Body of pancreas (tissue), 4 donors: ENCODE measurements around the gene PIK3CD. TPM values are rescaled to one million over a fixed set of nuclear protein-coding genes. Genes with fewer than 3 reads are reported as not detected.

ENCODE experiments used
- ATAC-seq: fragments of 150-250 bp; one replicate; pipeline ENCODE4 v1.9.1; 2016
- DNase-seq, 4 donors: peaks; one replicate each; pipeline ENCODE4 v3.0.0-alpha.2; 2019
- H3K27ac ChIP-seq, 4 donors: fragments of 200-600 bp; sonication (generic); 1 replicate in 3 of 4; 2 replicates in 1 of 4; pipeline versions ENCODE4 v1.5.1 to v1.6.1; 2016 to 2019; ENCODE audit warnings: mild to moderate bottlenecking in 1 of 4, mixed read lengths in 1 of 4, moderate library complexity in 1 of 4
- H3K27me3 ChIP-seq, 2 donors: fragments of 200-600 bp; sonication (generic); one replicate each; pipeline ENCODE4 v1.6.0; 2016; ENCODE audit warnings: mild to moderate bottlenecking in 1 of 2
- H3K36me3 ChIP-seq, 2 donors: fragments of 200-600 bp; sonication (generic); replicated peaks in 1 of 2; 2 replicates each; pipeline ENCODE4 v1.5.1; 2016; ENCODE audit warnings: low read depth in 2 of 2; ENCODE audit not compliant: insufficient read depth in 1 of 2
- H3K4me1 ChIP-seq: fragments of 200-600 bp; sonication (generic); one replicate; pipeline ENCODE4 v1.6.0; 2016
- H3K4me3 ChIP-seq, 2 donors: fragments of 200-600 bp; sonication (generic); 1 replicate in 1 of 2; 2 replicates in 1 of 2; pipeline ENCODE4 v1.5.1; 2016 to 2019
- H3K9me3 ChIP-seq, 3 donors: fragments of 200-600 bp; sonication (generic); 1 replicate in 2 of 3; 2 replicates in 1 of 3; pipeline ENCODE4 v1.5.1; 2016
- POLR2A ChIP-seq, 3 donors: fragments of 450-650 bp; IDR thresholded peaks; one replicate each; pipeline ENCODE4 v1.6.1; 2016; ENCODE audit warnings: antibody characterized with exemption in 3 of 3, mild to moderate bottlenecking in 2 of 3
- WGBS, 2 donors: methylation state at CpG; one replicate each; pipeline ENCODE4 v1.1.5; 2017; 5-methylcytosine and 5-hydroxymethylcytosine counted together
- intact Hi-C: fragments of 100-400 bp; cut with DNase I; formaldehyde crosslinking; loops from one replicate; pipeline ENCODE4 v1.15.1; 2023
- total RNA-seq, 2 donors: library from RNA; depleted of rRNA; stranded (reverse); fragments of >200 nt; gene quantifications; one replicate each; pipeline ENCODE4 v1.1.0, GENCODE V29; 2016
- TF ChIP-seq, protein P1 (sequence below), 7 experiments: fragments of 450-650 bp in 4 of 7; fragments of 200-600 bp in 3 of 7; sonication (generic) in 3 of 7; IDR thresholded peaks; one replicate each; pipeline ENCODE4 v1.5.1; 2016 to 2019; ENCODE audit warnings: antibody characterized with exemption in 7 of 7

PIK3CD gene
- total RNA-seq, 2 donors from 2014 or later = 3.3 to 6.2 TPM

GRCh38 chr1:9720785-9721605 is 69.5 kb downstream of the PIK3CD start:
- no peak for TF ChIP-seq POLR2A (IDR thresholded peaks at IDR 0.05)
- TF ChIP-seq, protein P1, sequence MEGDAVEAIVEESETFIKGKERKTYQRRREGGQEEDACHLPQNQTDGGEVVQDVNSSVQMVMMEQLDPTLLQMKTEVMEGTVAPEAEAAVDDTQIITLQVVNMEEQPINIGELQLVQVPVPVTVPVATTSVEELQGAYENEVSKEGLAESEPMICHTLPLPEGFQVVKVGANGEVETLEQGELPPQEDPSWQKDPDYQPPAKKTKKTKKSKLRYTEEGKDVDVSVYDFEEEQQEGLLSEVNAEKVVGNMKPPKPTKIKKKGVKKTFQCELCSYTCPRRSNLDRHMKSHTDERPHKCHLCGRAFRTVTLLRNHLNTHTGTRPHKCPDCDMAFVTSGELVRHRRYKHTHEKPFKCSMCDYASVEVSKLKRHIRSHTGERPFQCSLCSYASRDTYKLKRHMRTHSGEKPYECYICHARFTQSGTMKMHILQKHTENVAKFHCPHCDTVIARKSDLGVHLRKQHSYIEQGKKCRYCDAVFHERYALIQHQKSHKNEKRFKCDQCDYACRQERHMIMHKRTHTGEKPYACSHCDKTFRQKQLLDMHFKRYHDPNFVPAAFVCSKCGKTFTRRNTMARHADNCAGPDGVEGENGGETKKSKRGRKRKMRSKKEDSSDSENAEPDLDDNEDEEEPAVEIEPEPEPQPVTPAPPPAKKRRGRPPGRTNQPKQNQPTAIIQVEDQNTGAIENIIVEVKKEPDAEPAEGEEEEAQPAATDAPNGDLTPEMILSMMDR (IDR thresholded peaks at IDR 0.05) = no peak
- DNase-seq (no peak), ATAC-seq (no peak)
- intact Hi-C loops = no loop called here
- H3K4me3 ChIP-seq = no peak overlapping the region
- 86 to 89% methylated on average over 7 to 30 of the region's 34 CpGs for WGBS, 2 donors
- H3K27me3 ChIP-seq = no peaks in the 10 kb centered on the region
- peaks cover 0 to 10% (median 0%) of the 10 kb centered on the region in 3 donors for H3K9me3 ChIP-seq
- H3K4me1 ChIP-seq = no peaks in the 10 kb centered on the region
- H3K36me3 ChIP-seq = no peaks in the 10 kb centered on the region
- no peak overlapping the region for H3K27ac ChIP-seq

DNA sequence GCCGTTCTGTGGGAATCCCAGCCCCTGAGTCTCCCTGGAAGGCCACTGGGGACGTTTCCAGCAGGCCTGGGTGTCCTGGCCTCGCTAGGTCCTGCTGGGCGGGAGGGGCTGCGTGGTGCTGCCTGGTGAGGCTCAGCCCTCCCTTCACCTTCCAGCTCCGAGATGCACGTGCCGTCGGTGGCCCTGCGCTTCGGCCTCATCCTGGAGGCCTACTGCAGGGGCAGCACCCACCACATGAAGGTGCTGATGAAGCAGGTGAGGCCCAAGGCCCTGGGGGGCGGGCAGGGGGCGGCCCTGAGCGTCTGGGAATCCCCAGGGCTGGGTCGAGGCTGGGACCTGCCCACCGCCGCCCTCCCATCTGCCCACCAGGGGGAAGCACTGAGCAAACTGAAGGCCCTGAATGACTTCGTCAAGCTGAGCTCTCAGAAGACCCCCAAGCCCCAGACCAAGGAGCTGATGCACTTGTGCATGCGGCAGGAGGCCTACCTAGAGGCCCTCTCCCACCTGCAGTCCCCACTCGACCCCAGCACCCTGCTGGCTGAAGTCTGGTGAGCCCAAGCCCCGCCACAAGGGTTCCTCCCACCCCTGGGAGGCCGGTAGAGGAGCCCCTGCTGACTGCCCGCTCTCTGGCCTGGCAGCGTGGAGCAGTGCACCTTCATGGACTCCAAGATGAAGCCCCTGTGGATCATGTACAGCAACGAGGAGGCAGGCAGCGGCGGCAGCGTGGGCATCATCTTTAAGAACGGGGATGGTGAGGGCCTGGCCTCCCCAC is 70.3 kb downstream of the PIK3CD start:
- peak in 1 of 4 donors; percentile 28 for DNase-seq
- Histone ChIP-seq H3K36me3 (no peaks in the 10 kb centered on the region), H3K27me3 (no peaks in the 10 kb centered on the region), H3K9me3 (peaks cover 0 to 10% (median 0%) of the 10 kb centered on the region in 3 donors), H3K27ac (no peak overlapping the region), H3K4me1 (no peaks in the 10 kb centered on the region), H3K4me3 (no peak overlapping the region)
- TF ChIP-seq, protein P1 (IDR thresholded peaks at IDR 0.05) = peak in 6 of 7 experiments; percentile 21 to 31 (median 26)
- no peak for TF ChIP-seq POLR2A (IDR thresholded peaks at IDR 0.05)
- no peak for ATAC-seq
- intact Hi-C loops = no loop called here
- WGBS, 2 donors = 65 to 71% methylated on average over 7 to 24 of the region's 29 CpGs

DNA sequence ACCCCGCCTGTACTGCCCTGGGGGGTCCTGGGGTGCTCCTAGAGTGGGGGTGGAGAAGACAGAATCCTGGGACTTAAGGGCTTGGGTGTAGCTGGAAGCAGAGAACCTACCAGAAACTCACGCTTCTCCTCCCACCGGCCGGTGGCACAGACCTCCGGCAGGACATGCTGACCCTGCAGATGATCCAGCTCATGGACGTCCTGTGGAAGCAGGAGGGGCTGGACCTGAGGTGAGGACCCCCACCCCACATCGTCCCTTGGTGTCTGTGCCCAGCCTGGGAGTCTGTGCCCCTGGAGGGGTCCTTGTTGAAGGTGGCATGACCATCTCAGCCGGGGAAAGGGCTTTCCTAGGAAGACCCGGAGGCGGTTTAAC is 70.8 kb downstream of the PIK3CD start:
- peaks cover 0 to 10% (median 0%) of the 10 kb centered on the region in 3 donors for H3K9me3 ChIP-seq
- WGBS, 2 donors = 91 to 100% methylated on average over 1 to 9 of the region's 10 CpGs
- H3K36me3 ChIP-seq = no peaks in the 10 kb centered on the region
- DNase-seq = no peak
- no peak overlapping the region for H3K27ac ChIP-seq
- no peak overlapping the region for H3K4me3 ChIP-seq
- intact Hi-C loops = no loop called here
- no peaks in the 10 kb centered on the region for H3K27me3 ChIP-seq
- TF ChIP-seq POLR2A (IDR thresholded peaks at IDR 0.05) = no peak
- TF ChIP-seq, protein P1 (IDR thresholded peaks at IDR 0.05) = no peak
- no peaks in the 10 kb centered on the region for H3K4me1 ChIP-seq
- ATAC-seq = no peak

GRCh38 chr1:9723068-9723805 is 71.7 kb downstream of the PIK3CD start:
- intact Hi-C loops = no loop called here
- Histone ChIP-seq H3K27ac (no peak overlapping the region), H3K27me3 (no peaks in the 10 kb centered on the region), H3K36me3 (no peaks in the 10 kb centered on the region), H3K4me3 (no peak overlapping the region), H3K9me3 (peaks cover 0 to 10% (median 0%) of the 10 kb centered on the region in 3 donors), H3K4me1 (no peaks in the 10 kb centered on the region)
- no peak for DNase-seq
- WGBS, 2 donors = 98 to 100% methylated on average over 10 to 14 of the region's 14 CpGs
- ATAC-seq = no peak
- TF ChIP-seq, protein P1 (IDR thresholded peaks at IDR 0.05) = no peak
- no peak for TF ChIP-seq POLR2A (IDR thresholded peaks at IDR 0.05)
